ENCODE results near the gene DDB1. TPM values are rescaled to one million over a fixed set of nuclear protein-coding genes. Genes with fewer than 3 reads are reported as not detected.

The DDB1 gene
- total RNA-seq, 1 donor from 2014 or later: 259 TPM

DNA sequence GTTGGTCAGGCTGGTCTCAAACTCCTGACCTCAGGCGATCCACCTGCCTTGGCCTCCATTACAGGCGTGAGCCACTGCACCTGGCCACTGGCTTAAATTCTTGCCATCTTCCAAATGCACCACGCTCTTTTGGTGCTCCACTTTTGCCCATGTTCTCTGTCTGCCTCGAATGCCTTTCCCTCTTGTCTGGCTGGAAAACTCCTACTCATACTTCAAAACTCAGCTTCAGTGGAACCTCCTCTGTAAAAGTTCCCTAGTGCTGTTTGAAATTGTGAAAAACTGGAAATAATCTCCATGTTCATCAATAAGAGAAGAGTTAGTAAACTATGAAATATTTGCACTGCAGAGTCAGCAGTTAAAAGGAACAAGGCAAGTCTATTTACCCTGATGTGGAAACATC, 49.3 kb downstream of the DDB1 start:
- no peak overlapping the region for H3K4me3 Mint-ChIP-seq (ENCODE audit: unreplicated experiment)
- H3K36me3 Mint-ChIP-seq (ENCODE audit: unreplicated experiment): peaks cover 20% of the 10 kb centered on the region
- TF ChIP-seq, protein P1, sequence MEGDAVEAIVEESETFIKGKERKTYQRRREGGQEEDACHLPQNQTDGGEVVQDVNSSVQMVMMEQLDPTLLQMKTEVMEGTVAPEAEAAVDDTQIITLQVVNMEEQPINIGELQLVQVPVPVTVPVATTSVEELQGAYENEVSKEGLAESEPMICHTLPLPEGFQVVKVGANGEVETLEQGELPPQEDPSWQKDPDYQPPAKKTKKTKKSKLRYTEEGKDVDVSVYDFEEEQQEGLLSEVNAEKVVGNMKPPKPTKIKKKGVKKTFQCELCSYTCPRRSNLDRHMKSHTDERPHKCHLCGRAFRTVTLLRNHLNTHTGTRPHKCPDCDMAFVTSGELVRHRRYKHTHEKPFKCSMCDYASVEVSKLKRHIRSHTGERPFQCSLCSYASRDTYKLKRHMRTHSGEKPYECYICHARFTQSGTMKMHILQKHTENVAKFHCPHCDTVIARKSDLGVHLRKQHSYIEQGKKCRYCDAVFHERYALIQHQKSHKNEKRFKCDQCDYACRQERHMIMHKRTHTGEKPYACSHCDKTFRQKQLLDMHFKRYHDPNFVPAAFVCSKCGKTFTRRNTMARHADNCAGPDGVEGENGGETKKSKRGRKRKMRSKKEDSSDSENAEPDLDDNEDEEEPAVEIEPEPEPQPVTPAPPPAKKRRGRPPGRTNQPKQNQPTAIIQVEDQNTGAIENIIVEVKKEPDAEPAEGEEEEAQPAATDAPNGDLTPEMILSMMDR (IDR thresholded peaks at IDR 0.05; ENCODE audit: partially characterized antibody, unreplicated experiment): no peak
- peaks cover 6% of the 10 kb centered on the region for H3K9me3 Mint-ChIP-seq (ENCODE audit: unreplicated experiment)
- H3K27ac Mint-ChIP-seq (ENCODE audit: unreplicated experiment): no peak overlapping the region
- no peak for DNase-seq
- H3K27me3 Mint-ChIP-seq (ENCODE audit: unreplicated experiment): peaks cover 4% of the 10 kb centered on the region
- peaks cover 11% of the 10 kb centered on the region for H3K4me1 Mint-ChIP-seq (ENCODE audit: low read depth, unreplicated experiment)

DNA sequence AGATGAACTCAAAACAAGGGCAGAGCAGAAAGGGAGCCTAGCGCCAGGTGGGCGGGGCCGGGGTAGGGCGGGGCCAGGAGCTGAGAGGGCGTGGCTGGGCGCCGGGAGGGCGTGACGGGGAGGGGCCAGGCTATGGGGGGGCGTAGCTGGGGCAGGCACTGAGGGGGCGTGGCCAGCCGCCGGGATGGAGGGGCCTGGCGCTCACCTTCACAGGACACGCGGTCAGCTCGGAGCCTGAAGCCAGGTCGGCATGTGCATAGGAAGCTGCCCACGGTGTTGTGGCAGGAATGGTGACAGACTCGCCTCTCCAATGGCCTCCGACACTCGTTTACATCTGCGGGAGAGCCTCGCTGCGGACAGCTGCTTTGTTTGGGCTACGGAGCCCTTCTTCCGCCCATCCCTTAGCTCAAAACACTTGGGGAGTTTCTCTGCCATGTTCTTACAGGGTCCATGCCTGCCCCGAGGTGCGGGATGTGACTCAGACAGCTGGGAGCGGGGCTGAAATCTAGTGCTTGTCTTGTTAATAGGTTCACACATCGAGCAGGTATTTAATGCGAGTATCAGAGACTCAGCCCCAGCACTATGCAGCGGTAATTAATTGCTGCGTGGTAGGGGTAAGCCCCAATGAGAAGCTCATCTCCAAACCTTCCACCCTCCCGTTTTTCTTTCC, 51.2 kb downstream of the DDB1 start:
- Mint-ChIP-seq H3K4me1 (ENCODE audit: low read depth, unreplicated experiment) (peaks cover 14% of the 10 kb centered on the region), H3K27me3 (ENCODE audit: unreplicated experiment) (peaks cover 4% of the 10 kb centered on the region), H3K27ac (ENCODE audit: unreplicated experiment) (peak overlapping the region; percentile 41), H3K4me3 (ENCODE audit: unreplicated experiment) (peak overlapping the region; percentile 28), H3K36me3 (ENCODE audit: unreplicated experiment) (peaks cover 20% of the 10 kb centered on the region), H3K9me3 (ENCODE audit: unreplicated experiment) (peaks cover 4% of the 10 kb centered on the region)
- DNase-seq: peak; percentile 86
- TF ChIP-seq, protein P1 (IDR thresholded peaks at IDR 0.05; ENCODE audit: partially characterized antibody, unreplicated experiment): no peak

DNA sequence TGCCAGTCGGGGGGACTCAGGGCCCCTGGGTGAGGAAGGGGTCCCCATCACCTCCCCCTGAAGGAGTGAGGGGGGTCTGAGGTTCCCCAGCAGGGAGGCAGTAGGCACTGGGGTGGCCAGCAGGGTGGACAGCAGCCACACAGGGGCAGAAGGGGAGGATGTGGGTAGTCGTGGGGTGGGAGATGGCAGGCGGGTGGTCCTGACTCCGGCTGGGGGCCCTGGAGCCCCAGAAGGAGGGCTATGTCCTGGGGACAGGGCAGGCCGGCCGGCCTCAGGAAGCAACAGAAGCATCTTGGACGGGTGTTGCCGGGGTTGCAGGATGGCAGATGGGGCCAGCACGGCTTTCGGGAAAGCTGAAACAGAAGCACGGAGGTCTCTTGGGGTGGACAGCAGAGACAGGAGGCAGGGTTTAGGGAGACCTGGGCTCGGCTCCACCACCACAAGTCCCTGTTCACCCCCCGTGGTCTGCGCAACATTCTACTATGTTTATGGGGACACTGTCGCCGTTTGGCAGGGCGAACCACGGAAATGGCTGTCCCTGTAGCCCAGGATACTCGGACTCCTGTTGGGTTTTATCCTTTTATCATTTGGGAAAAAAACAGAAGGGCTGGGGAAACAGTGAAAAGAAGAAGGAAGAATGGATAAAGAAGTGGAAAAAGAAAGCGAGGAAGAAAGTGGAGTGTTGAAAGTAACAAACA, 51.9 kb downstream of the DDB1 start:
- TF ChIP-seq, protein P1 (IDR thresholded peaks at IDR 0.05; ENCODE audit: partially characterized antibody, unreplicated experiment): no peak
- peak overlapping the region; percentile 41 for H3K27ac Mint-ChIP-seq (ENCODE audit: unreplicated experiment)
- H3K27me3 Mint-ChIP-seq (ENCODE audit: unreplicated experiment): peaks cover 4% of the 10 kb centered on the region
- peak overlapping the region; percentile 28 for H3K4me3 Mint-ChIP-seq (ENCODE audit: unreplicated experiment)
- DNase-seq: peak; percentile 55
- peaks cover 4% of the 10 kb centered on the region for H3K9me3 Mint-ChIP-seq (ENCODE audit: unreplicated experiment)
- peaks cover 20% of the 10 kb centered on the region for H3K36me3 Mint-ChIP-seq (ENCODE audit: unreplicated experiment)
- peaks cover 14% of the 10 kb centered on the region for H3K4me1 Mint-ChIP-seq (ENCODE audit: low read depth, unreplicated experiment)

DNA sequence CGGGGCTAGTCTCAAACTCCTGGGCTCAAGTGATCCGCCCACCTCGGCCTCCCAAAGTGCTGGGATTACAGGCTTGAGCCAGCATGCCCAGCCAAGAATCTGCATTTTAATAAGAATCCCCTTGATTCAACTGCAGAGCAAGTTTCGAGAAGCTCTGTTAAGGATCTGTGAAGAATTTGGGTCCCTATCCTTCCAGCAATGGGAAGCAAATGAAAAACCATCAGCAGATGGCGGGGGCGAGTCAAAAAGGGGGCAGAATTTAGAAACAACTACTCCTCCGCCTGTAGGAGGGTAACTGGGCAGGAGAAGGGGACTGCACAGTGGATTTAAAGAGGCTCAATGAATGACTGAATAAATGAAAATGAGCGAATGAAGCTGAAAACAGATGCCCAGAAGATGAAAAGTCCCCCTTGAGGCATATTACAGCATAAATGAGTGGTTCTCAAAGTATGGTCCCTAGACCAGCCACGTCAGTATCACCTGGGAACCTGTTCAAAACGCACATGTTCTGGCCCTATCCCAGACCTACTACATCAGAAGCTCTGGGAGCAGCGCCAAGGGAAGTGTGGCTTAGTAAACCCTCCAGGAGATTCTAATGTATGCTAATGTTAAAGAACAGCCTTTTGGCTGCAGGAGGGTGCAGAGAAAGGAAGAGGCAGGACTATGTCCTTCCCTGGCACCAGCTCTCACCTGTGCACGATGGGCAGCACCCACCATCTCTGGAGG, 52.8 kb downstream of the DDB1 start:
- H3K27ac Mint-ChIP-seq (ENCODE audit: unreplicated experiment): no peak overlapping the region
- DNase-seq: no peak
- H3K9me3 Mint-ChIP-seq (ENCODE audit: unreplicated experiment): peaks cover 4% of the 10 kb centered on the region
- H3K36me3 Mint-ChIP-seq (ENCODE audit: unreplicated experiment): peaks cover 20% of the 10 kb centered on the region
- peaks cover 14% of the 10 kb centered on the region for H3K4me1 Mint-ChIP-seq (ENCODE audit: low read depth, unreplicated experiment)
- TF ChIP-seq, protein P1 (IDR thresholded peaks at IDR 0.05; ENCODE audit: partially characterized antibody, unreplicated experiment): no peak
- H3K27me3 Mint-ChIP-seq (ENCODE audit: unreplicated experiment): peaks cover 2% of the 10 kb centered on the region
- peak overlapping the region; percentile 7 for H3K4me3 Mint-ChIP-seq (ENCODE audit: unreplicated experiment)

Data from glutamatergic neuron (in vitro differentiated cells).